Measurements from ENCODE around the gene ZKSCAN8. TPM values are rescaled to one million over a fixed set of nuclear protein-coding genes. Genes with fewer than 3 reads are reported as not detected.
"Not testable (repeated sequence)": the region's sequence is repeated elsewhere in the genome, so short reads cannot be mapped to it uniquely, and the experiment has no call there.

The ZKSCAN8 gene
- total RNA-seq, 1 donor from 2014 or later: 51.7 TPM

GRCh38 chr6:28111964-28112363, 29.7 kb upstream of the ZKSCAN8 start:
- H3K9me3 Mint-ChIP-seq: peaks cover 7% of the 10 kb centered on the region
- H3K36me3 Mint-ChIP-seq: peaks cover 17% of the 10 kb centered on the region
- no peak overlapping the region for H3K4me3 Mint-ChIP-seq
- H3K4me1 Mint-ChIP-seq: peaks cover 1% of the 10 kb centered on the region
- TF ChIP-seq CTCF (IDR thresholded peaks at IDR 0.05; ENCODE audit: unreplicated experiment): no peak
- no peak for DNase-seq (ENCODE audit: low spot score in 2 of 2, unreplicated experiment in 2 of 2)
- no peaks in the 10 kb centered on the region for H3K27me3 Mint-ChIP-seq (ENCODE audit: low read depth)
- H3K27ac Mint-ChIP-seq: no peak overlapping the region

GRCh38 chr6:28115799-28116198, 25.9 kb upstream of the ZKSCAN8 start:
- no peak overlapping the region for H3K27ac Mint-ChIP-seq

GRCh38 chr6:28117386-28118050, 24.2 kb upstream of the ZKSCAN8 start:
- H3K36me3 Mint-ChIP-seq: peaks cover 34% of the 10 kb centered on the region
- no peak overlapping the region for H3K27ac Mint-ChIP-seq
- H3K9me3 Mint-ChIP-seq: no peaks in the 10 kb centered on the region
- H3K4me3 Mint-ChIP-seq: no peak overlapping the region
- TF ChIP-seq CTCF (IDR thresholded peaks at IDR 0.05; ENCODE audit: unreplicated experiment): no peak
- no peaks in the 10 kb centered on the region for H3K4me1 Mint-ChIP-seq
- DNase-seq (ENCODE audit: low spot score in 2 of 2, unreplicated experiment in 2 of 2): no peak
- no peaks in the 10 kb centered on the region for H3K27me3 Mint-ChIP-seq (ENCODE audit: low read depth)

More at GRCh38 chr6:28115799-28116198, 25.9 kb upstream of the ZKSCAN8 start:
- H3K27me3 Mint-ChIP-seq (ENCODE audit: low read depth): no peaks in the 10 kb centered on the region
- H3K36me3 Mint-ChIP-seq: peaks cover 28% of the 10 kb centered on the region
- H3K9me3 Mint-ChIP-seq: peaks cover 7% of the 10 kb centered on the region
- DNase-seq (ENCODE audit: low spot score in 2 of 2, unreplicated experiment in 2 of 2): no peak
- H3K4me3 Mint-ChIP-seq: no peak overlapping the region
- TF ChIP-seq CTCF (IDR thresholded peaks at IDR 0.05; ENCODE audit: unreplicated experiment): no peak
- H3K4me1 Mint-ChIP-seq: no peaks in the 10 kb centered on the region

- no peak for TF ChIP-seq CTCF (IDR thresholded peaks at IDR 0.05; ENCODE audit: unreplicated experiment)
- Mint-ChIP-seq H3K9me3 (no peaks in the 10 kb centered on the region), H3K4me1 (no peaks in the 10 kb centered on the region), H3K4me3 (no peak overlapping the region), H3K27ac (no peak overlapping the region), H3K36me3 (peaks cover 36% of the 10 kb centered on the region), H3K27me3 (ENCODE audit: low read depth) (no peaks in the 10 kb centered on the region)
- DNase-seq (ENCODE audit: low spot score in 2 of 2, unreplicated experiment in 2 of 2): no peak
These were observed 23.5 kb upstream of the ZKSCAN8 start for GRCh38 chr6:28118217-28118616.

- TF ChIP-seq CTCF (IDR thresholded peaks at IDR 0.05; ENCODE audit: unreplicated experiment): no peak
- Mint-ChIP-seq H3K27ac (no peak overlapping the region), H3K27me3 (ENCODE audit: low read depth) (no peaks in the 10 kb centered on the region), H3K9me3 (no peaks in the 10 kb centered on the region), H3K4me1 (peaks cover 19% of the 10 kb centered on the region), H3K4me3 (no peak overlapping the region), H3K36me3 (peaks cover 19% of the 10 kb centered on the region)
- DNase-seq (ENCODE audit: low spot score in 2 of 2, unreplicated experiment in 2 of 2): no peak
These were observed 19.8 kb upstream of the ZKSCAN8 start for GRCh38 chr6:28121876-28122275.

GRCh38 chr6:28122283-28122682, 19.4 kb upstream of the ZKSCAN8 start:
- peaks cover 20% of the 10 kb centered on the region for H3K36me3 Mint-ChIP-seq
- not testable (repeated sequence) for H3K4me3 Mint-ChIP-seq; DNase-seq (ENCODE audit: low spot score in 2 of 2, unreplicated experiment in 2 of 2); H3K27ac Mint-ChIP-seq; H3K27me3 Mint-ChIP-seq (ENCODE audit: low read depth); H3K9me3 Mint-ChIP-seq
- peaks cover 19% of the 10 kb centered on the region for H3K4me1 Mint-ChIP-seq

All from mesothelial cell of epicardium (in vitro differentiated cells).